HepG2 (cell line): ENCODE measurements around the gene MAGI1. TPM values are rescaled to one million over a fixed set of nuclear protein-coding genes. Genes with fewer than 3 reads are reported as not detected.

Experiments used
- AGO2 ChIP-seq: fragments of 200-400 bp; formaldehyde crosslinking; optimal IDR thresholded peaks from 2 replicates; pipeline ENCODE3; 2017; ENCODE audit warnings: mild to moderate bottlenecking, low read depth, low read length, moderate library complexity
- ATF7 ChIP-seq, 2 experiments: fragments of 450-650 bp in 1 of 2; sonication (generic) in 1 of 2; formaldehyde crosslinking in 1 of 2; IDR thresholded peaks; 2 replicates each; pipeline versions ENCODE4 v1.4.0 to v1.6.1; 2016 to 2020; ENCODE audit warnings: antibody characterized with exemption in 1 of 2, mild to moderate bottlenecking in 1 of 2, missing genetic modification reagents in 1 of 2
- CAMTA2 ChIP-seq: sonication (generic); formaldehyde crosslinking; IDR thresholded peaks from 2 replicates; pipeline ENCODE4 v1.4.0; 2020; ENCODE audit warnings: mild to moderate bottlenecking, missing genetic modification reagents, borderline replicate concordance
- HMG20B ChIP-seq: conservative IDR thresholded peaks from 2 replicates; pipeline ENCODE4 v1.6.1; 2016; ENCODE audit warnings: missing genetic modification reagents, missing compliant biosample characterization
- HNRNPH1 ChIP-seq: fragments of 200-400 bp; formaldehyde crosslinking; optimal IDR thresholded peaks from 2 replicates; pipeline ENCODE3; 2017; ENCODE audit warnings: mild to moderate bottlenecking, low read depth, low read length
- HOXA9 ChIP-seq: sonication (generic); formaldehyde crosslinking; IDR thresholded peaks from 2 replicates; pipeline ENCODE4 v1.8.1; 2022; ENCODE audit warnings: missing genetic modification reagents, mild to moderate bottlenecking, moderate library complexity, borderline replicate concordance
- NR2F1 ChIP-seq, 2 experiments: fragments of 450-650 bp in 1 of 2; formaldehyde crosslinking in 1 of 2; IDR thresholded peaks; 2 replicates each; pipeline versions ENCODE4 v1.5.0 to v1.6.1; 2016 to 2020; ENCODE audit warnings: mild to moderate bottlenecking in 1 of 2, missing compliant biosample characterization in 1 of 2, missing genetic modification reagents in 1 of 2, moderate library complexity in 1 of 2
- POLR2G ChIP-seq: fragments of 200-400 bp; formaldehyde crosslinking; IDR thresholded peaks from 2 replicates; pipeline ENCODE4 v1.6.1; 2018; ENCODE audit warnings: mild to moderate bottlenecking, low read depth, low read length, moderate library complexity
- SIN3A ChIP-seq: IDR thresholded peaks from 2 replicates; pipeline ENCODE4 v1.6.1; 2011; ENCODE audit warnings: low read depth, mild to moderate bottlenecking, control low read depth, low read length, borderline replicate concordance
- SP1 ChIP-seq, 2 experiments: fragments of 450-650 bp in 1 of 2; sonication (generic) in 1 of 2; formaldehyde crosslinking in 1 of 2; IDR thresholded peaks; 2 replicates each; pipeline versions ENCODE4 v1.4.0 to v1.6.1; 2016 to 2020; ENCODE audit warnings: missing genetic modification reagents in 1 of 2
- SRSF4 ChIP-seq: fragments of 200-400 bp; formaldehyde crosslinking; IDR thresholded peaks from one replicate; pipeline ENCODE4 v1.6.1; 2018; ENCODE audit warnings: mild to moderate bottlenecking, low read depth, low read length, moderate library complexity; ENCODE audit not compliant: poor library complexity, severe bottlenecking
- ZFP36L1 ChIP-seq: sonication (generic); formaldehyde crosslinking; IDR thresholded peaks from 2 replicates; pipeline ENCODE4 v1.8.0; 2022; ENCODE audit warnings: mild to moderate bottlenecking, missing genetic modification reagents, moderate library complexity
- ZNF251 ChIP-seq: sonication (generic); formaldehyde crosslinking; IDR thresholded peaks from 2 replicates; pipeline ENCODE4 v1.9.0; 2021; ENCODE audit warnings: mild to moderate bottlenecking, missing genetic modification reagents
- ZNF317 ChIP-seq: sonication (generic); formaldehyde crosslinking; IDR thresholded peaks from 2 replicates; pipeline ENCODE4 v1.5.0; 2020; ENCODE audit warnings: mild to moderate bottlenecking, missing genetic modification reagents
- ZNF501 ChIP-seq: sonication (generic); formaldehyde crosslinking; IDR thresholded peaks from 2 replicates; pipeline ENCODE4 v1.5.1; 2020; ENCODE audit warnings: mild to moderate bottlenecking, moderate library complexity, missing genetic modification reagents
- ZNF569 ChIP-seq: sonication (generic); formaldehyde crosslinking; IDR thresholded peaks from 2 replicates; pipeline ENCODE4 v1.5.0; 2020; ENCODE audit warnings: mild to moderate bottlenecking, missing genetic modification reagents, moderate library complexity, borderline replicate concordance
- ZNF780A ChIP-seq: sonication (generic); formaldehyde crosslinking; IDR thresholded peaks from 2 replicates; pipeline ENCODE4 v1.8.0; 2022; ENCODE audit warnings: mild to moderate bottlenecking, missing genetic modification reagents, moderate library complexity
- polyA plus RNA-seq, 8 experiments: library from polyadenylated mRNA; depleted of rRNA in 3 of 8; stranded (reverse) in 7 of 8; unstranded in 1 of 8; fragments of >200 nt; fragmentation: Illumina TruSeq in 4 of 8; extraction: Trizol in 4 of 8; gene quantifications; 2 replicates each; pipeline versions ENCODE4 v1.2.1 to v1.2.3, GENCODE V29; 2011 to 2016; ENCODE audit warnings: low read depth in 4 of 8, missing spikeins in 1 of 8, mixed read lengths in 1 of 8; ENCODE audit not compliant: insufficient read depth in 1 of 8
- total RNA-seq, 5 experiments: library from RNA; depleted of rRNA; stranded (reverse); fragments of >200 nt; fragmentation: Illumina TruSeq; extraction: Trizol; gene quantifications; 2 replicates each; pipeline ENCODE4 v1.2.3, GENCODE V29; 2016; ENCODE audit warnings: low read depth in 1 of 5
- TF ChIP-seq, protein P1 (sequence below): IDR thresholded peaks from 2 replicates; pipeline ENCODE4 v1.6.1; 2016; ENCODE audit warnings: low read depth
- TF ChIP-seq, protein P2 (sequence below): sonication (generic); formaldehyde crosslinking; IDR thresholded peaks from 2 replicates; pipeline ENCODE4 v1.4.0; 2020; ENCODE audit warnings: missing genetic modification reagents
- TF ChIP-seq, protein P3 (sequence below): sonication (generic); formaldehyde crosslinking; IDR thresholded peaks from 2 replicates; pipeline ENCODE4 v1.5.0; 2020; ENCODE audit warnings: mild to moderate bottlenecking, missing genetic modification reagents

Gene MAGI1
- total and polyA plus RNA-seq, 2 of the 13 experiments (the other 11 are each of a cell fraction or from before 2014, with no cell fraction given) = 22.2 to 26.0 TPM

DNA sequence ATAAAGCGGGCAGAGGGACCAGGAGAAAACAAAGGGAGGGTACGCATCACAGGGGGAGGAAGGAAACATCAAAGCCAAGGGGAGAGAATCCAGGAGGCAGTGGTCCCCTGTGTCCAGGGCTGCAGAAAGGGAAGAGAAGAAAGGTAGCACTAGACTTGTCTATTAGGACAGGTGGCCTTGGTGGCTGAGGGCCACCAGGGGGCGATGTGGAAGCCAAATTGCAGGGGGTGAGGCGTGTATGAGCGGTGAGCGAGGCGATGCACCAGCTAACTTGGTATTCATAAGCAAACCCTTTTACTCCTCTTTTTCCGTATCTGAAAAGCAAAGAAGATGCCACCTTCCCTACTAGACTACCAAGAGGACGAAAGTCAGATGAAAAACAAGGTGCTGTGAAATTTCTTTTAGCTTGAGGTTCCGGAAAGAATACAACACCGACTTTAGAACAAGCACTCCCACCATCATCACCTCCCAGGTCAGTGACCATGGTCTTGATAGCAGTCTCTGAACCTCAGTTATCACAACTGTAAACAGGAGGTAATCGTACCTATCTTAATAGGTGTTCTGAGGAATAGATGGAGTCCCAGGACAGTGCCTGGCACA, 696.5 kb downstream of the MAGI1 start (continued):
- TF ChIP-seq, protein P1, sequence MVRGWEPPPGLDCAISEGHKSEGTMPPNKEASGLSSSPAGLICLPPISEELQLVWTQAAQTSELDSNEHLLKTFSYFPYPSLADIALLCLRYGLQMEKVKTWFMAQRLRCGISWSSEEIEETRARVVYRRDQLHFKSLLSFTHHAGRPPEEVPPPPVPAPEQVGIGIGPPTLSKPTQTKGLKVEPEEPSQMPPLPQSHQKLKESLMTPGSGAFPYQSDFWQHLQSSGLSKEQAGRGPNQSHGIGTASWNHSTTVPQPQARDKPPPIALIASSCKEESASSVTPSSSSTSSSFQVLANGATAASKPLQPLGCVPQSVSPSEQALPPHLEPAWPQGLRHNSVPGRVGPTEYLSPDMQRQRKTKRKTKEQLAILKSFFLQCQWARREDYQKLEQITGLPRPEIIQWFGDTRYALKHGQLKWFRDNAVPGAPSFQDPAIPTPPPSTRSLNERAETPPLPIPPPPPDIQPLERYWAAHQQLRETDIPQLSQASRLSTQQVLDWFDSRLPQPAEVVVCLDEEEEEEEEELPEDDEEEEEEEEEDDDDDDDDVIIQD (CRISPR knock-in tag) = no peak
- TF ChIP-seq HMG20B (CRISPR knock-in tag) (no peak), AGO2 (no peak), SRSF4 (no peak), SP1 (IDR thresholded peaks at IDR 0.05) (no peak), SP1 (CRISPR knock-in tag; IDR thresholded peaks at IDR 0.05) (no peak), ATF7 (IDR thresholded peaks at IDR 0.05) (no peak), ATF7 (CRISPR knock-in tag; IDR thresholded peaks at IDR 0.05) (no peak), ZFP36L1 (CRISPR knock-in tag) (no peak), HOXA9 (CRISPR knock-in tag) (no peak), ZNF501 (no peak), POLR2G (no peak), ZNF251 (CRISPR knock-in tag) (no peak), ZNF569 (CRISPR knock-in tag) (no peak), ZNF780A (CRISPR knock-in tag) (no peak), ZNF317 (CRISPR knock-in tag) (no peak), HNRNPH1 (no peak), NR2F1 (CRISPR knock-in tag; IDR thresholded peaks at IDR 0.05) (no peak), SIN3A (no peak), CAMTA2 (CRISPR knock-in tag) (no peak)
- TF ChIP-seq, protein P2, sequence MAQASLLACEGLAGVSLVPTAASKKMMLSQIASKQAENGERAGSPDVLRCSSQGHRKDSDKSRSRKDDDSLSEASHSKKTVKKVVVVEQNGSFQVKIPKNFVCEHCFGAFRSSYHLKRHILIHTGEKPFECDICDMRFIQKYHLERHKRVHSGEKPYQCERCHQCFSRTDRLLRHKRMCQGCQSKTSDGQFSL (CRISPR knock-in tag) = no peak
- TF ChIP-seq, protein P3, sequence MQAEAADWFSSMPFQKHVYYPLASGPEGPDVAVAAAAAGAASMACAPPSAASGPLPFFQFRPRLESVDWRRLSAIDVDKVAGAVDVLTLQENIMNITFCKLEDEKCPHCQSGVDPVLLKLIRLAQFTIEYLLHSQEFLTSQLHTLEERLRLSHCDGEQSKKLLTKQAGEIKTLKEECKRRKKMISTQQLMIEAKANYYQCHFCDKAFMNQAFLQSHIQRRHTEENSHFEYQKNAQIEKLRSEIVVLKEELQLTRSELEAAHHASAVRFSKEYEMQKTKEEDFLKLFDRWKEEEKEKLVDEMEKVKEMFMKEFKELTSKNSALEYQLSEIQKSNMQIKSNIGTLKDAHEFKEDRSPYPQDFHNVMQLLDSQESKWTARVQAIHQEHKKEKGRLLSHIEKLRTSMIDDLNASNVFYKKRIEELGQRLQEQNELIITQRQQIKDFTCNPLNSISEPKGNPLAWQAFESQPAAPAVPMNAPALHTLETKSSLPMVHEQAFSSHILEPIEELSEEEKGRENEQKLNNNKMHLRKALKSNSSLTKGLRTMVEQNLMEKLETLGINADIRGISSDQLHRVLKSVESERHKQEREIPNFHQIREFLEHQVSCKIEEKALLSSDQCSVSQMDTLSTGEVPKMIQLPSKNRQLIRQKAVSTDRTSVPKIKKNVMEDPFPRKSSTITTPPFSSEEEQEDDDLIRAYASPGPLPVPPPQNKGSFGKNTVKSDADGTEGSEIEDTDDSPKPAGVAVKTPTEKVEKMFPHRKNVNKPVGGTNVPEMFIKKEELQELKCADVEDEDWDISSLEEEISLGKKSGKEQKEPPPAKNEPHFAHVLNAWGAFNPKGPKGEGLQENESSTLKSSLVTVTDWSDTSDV (CRISPR knock-in tag) = no peak
